A549 (cell line): ENCODE measurements around the gene BEX3. TPM values are rescaled to one million over a fixed set of nuclear protein-coding genes. Genes with fewer than 3 reads are reported as not detected.

Source experiments
- ATAC-seq, 2 experiments: fragments of 200-7000 bp in 1 of 2; fragments of >200 bp in 1 of 2; cut with Nextera tagmentation in 1 of 2; cut with Tn5 transposase in 1 of 2; 3 replicates each; pipeline versions ENCODE4 v1.8.0 to v1.9.1; 2018 to 2020; ENCODE audit warnings: mild to moderate bottlenecking in 1 of 2, moderate library complexity in 1 of 2
- CTCF ChIA-PET: fragments of 300-600 bp; sonication (Branson Sonifier 250); formaldehyde crosslinking; extraction: SDS; loops from one replicate; lab custom pipeline; 2021; ENCODE audit warnings: antibody characterized with exemption, inconsistent platforms; lab: Yijun Ruan, JAX
- POLR2A ChIA-PET: fragments of 350-600 bp; formaldehyde crosslinking; extraction: SDS; loops from one replicate; lab custom pipeline; 2021; ENCODE audit warnings: antibody characterized with exemption, inconsistent platforms; lab: Yijun Ruan, JAX
- DNase-seq, 2 experiments: peaks; one replicate each; pipeline versions ENCODE4 v3.0.0 to v3.0.0-alpha.2; 2011 to 2016; ENCODE audit warnings: low read depth in 1 of 2, low spot score in 1 of 2
- FAIRE-seq: peaks from 2 replicates; lab custom pipeline; 2011; peaks lifted over from hg19 to GRCh38; lab: Jason Lieb, UNC
- H3K27ac ChIP-seq, 2 experiments: fragments of >200 bp; sonication (Bioruptor Twin); formaldehyde crosslinking; 3 replicates each; pipeline ENCODE4 v1.5.1; 2016 to 2017
- H3K4me1 ChIP-seq: fragments of >200 bp; sonication (Bioruptor Twin); formaldehyde crosslinking; 3 replicates; pipeline ENCODE4 v1.6.1; 2016
- H3K4me2 ChIP-seq: fragments of >200 bp; sonication (Bioruptor Twin); formaldehyde crosslinking; 3 replicates; pipeline ENCODE4 v1.6.1; 2016
- H3K4me3 ChIP-seq: fragments of >200 bp; sonication (Bioruptor Twin); formaldehyde crosslinking; 3 replicates; pipeline ENCODE4 v1.5.1; 2016
- H3K9me3 ChIP-seq: fragments of >200 bp; sonication (Bioruptor Twin); formaldehyde crosslinking; 3 replicates; pipeline ENCODE4 v1.6.1; 2016
- ATOH8 ChIP-seq: fragments of 250-450 bp; sonication (Bioruptor Pico); IDR thresholded peaks from 2 replicates; pipeline ENCODE4 v1.5.0; 2020; ENCODE audit warnings: low read depth, mild to moderate bottlenecking, moderate library complexity
- CEBPB ChIP-seq, 2 experiments: fragments of >200 bp in 1 of 2; sonication (Bioruptor Twin) in 1 of 2; formaldehyde crosslinking in 1 of 2; IDR thresholded peaks; 2 replicates each; pipeline ENCODE4 v1.6.1; 2012 to 2016
- CHD2 ChIP-seq: fragments of 150-350 bp; IDR thresholded peaks from 2 replicates; pipeline ENCODE4 v1.6.1; 2014; ENCODE audit warnings: low read length; ENCODE audit not compliant: partially characterized antibody
- E2F6 ChIP-seq: IDR thresholded peaks from 2 replicates; pipeline ENCODE4 v1.6.1; 2012; ENCODE audit warnings: low read depth, borderline replicate concordance
- EHMT2 ChIP-seq: fragments of 200-600 bp; sonication (generic); IDR thresholded peaks from 2 replicates; pipeline ENCODE4 v1.6.1; 2016; ENCODE audit warnings: antibody characterized with exemption, low read depth, mild to moderate bottlenecking, moderate library complexity
- EP300 ChIP-seq, 2 experiments: fragments of >200 bp; sonication (Bioruptor Twin); formaldehyde crosslinking; IDR thresholded peaks; 2 replicates in 1 of 2; 3 replicates in 1 of 2; pipeline ENCODE4 v1.6.1; 2016 to 2017
- HEYL ChIP-seq: fragments of 250-450 bp; sonication (Bioruptor Pico); IDR thresholded peaks from 2 replicates; pipeline ENCODE4 v1.8.0; 2021; ENCODE audit warnings: mild to moderate bottlenecking, moderate library complexity
- HMGXB4 ChIP-seq: fragments of 250-450 bp; sonication (Bioruptor Pico); IDR thresholded peaks from 2 replicates; pipeline ENCODE4 v1.5.0; 2021; ENCODE audit warnings: mild to moderate bottlenecking, moderate library complexity, borderline replicate concordance
- HOXA7 ChIP-seq: fragments of 250-450 bp; sonication (Bioruptor Pico); IDR thresholded peaks from 2 replicates; pipeline ENCODE4 v1.5.0; 2020; ENCODE audit warnings: mild to moderate bottlenecking, moderate library complexity
- MYC ChIP-seq: IDR thresholded peaks from 2 replicates; pipeline ENCODE4 v1.6.1; 2012; ENCODE audit warnings: mild to moderate bottlenecking, inconsistent platforms, low read length, improper control_type of control experiment, borderline replicate concordance
- NFE2L2 ChIP-seq: fragments of 150-350 bp; conservative IDR thresholded peaks from 2 replicates; pipeline ENCODE4 v1.6.1; 2014; ENCODE audit warnings: low read length
- NPAS2 ChIP-seq: fragments of 250-450 bp; sonication (Bioruptor Pico); IDR thresholded peaks from 2 replicates; pipeline ENCODE4 v1.8.0; 2022; ENCODE audit warnings: mild to moderate bottlenecking, moderate library complexity, borderline replicate concordance
- PHF8 ChIP-seq: fragments of 200-600 bp; sonication (generic); IDR thresholded peaks from 2 replicates; pipeline ENCODE4 v1.6.1; 2016; ENCODE audit warnings: low read depth, mild to moderate bottlenecking, antibody characterized with exemption, moderate library complexity, borderline replicate concordance
- POLR2A ChIP-seq: IDR thresholded peaks from 2 replicates; pipeline ENCODE4 v1.6.1; 2012; ENCODE audit warnings: mild to moderate bottlenecking, low read length
- REST ChIP-seq: fragments of 200-600 bp; sonication (generic); IDR thresholded peaks from 2 replicates; pipeline ENCODE4 v1.6.1; 2016; ENCODE audit warnings: antibody characterized with exemption, mild to moderate bottlenecking, moderate library complexity
- SREBF2 ChIP-seq: fragments of 450-650 bp; IDR thresholded peaks from 2 replicates; pipeline ENCODE4 v1.6.1; 2014; ENCODE audit warnings: mild to moderate bottlenecking, moderate library complexity
- TFCP2L1 ChIP-seq: fragments of 250-450 bp; sonication (Bioruptor Pico); IDR thresholded peaks from 2 replicates; pipeline ENCODE4 v1.5.0; 2021; ENCODE audit warnings: mild to moderate bottlenecking
- USF2 ChIP-seq: fragments of 450-650 bp; IDR thresholded peaks from 2 replicates; pipeline ENCODE4 v1.6.1; 2014; ENCODE audit warnings: antibody characterized with exemption
- WGBS: methylation state at CpG from one replicate; pipeline ENCODE4 v1.1.6; 2017; ENCODE audit errors: missing lambda C conversion rate; 5-methylcytosine and 5-hydroxymethylcytosine counted together
- polyA plus RNA-seq, 4 experiments: library from polyadenylated mRNA; depleted of rRNA in 3 of 4; stranded (reverse); fragments of >200 nt; fragmentation: RNase III in 1 of 4; extraction: RNeasy Plus Mini Kit Qiagen cat#74134 plus additional on column Dnase treatment in 1 of 4; gene quantifications; 2 replicates in 3 of 4; 3 replicates in 1 of 4; pipeline ENCODE4 v1.2.3, GENCODE V29; 2011 to 2017
- TF ChIP-seq, protein P1 (sequence below): fragments of >200 bp; sonication (Bioruptor Twin); formaldehyde crosslinking; IDR thresholded peaks from 3 replicates; pipeline ENCODE4 v1.6.1; 2016
- TF ChIP-seq, protein P2 (sequence below): IDR thresholded peaks from 2 replicates; pipeline ENCODE4 v1.6.1; 2012

The BEX3 gene
- polyA plus RNA-seq, 2 of the 4 experiments (the other 2 are of a cell fraction) = 382 to 404 TPM

- H3K4me2 ChIP-seq = peak overlapping the region; percentile 78
- ATAC-seq = peak; percentile 31 to 56; a peak in 4 of 6 replicates
- peak overlapping the region; percentile 67 for H3K4me3 ChIP-seq
- H3K27ac ChIP-seq = peak overlapping the region; percentile 97 to 100
- no peak for TF ChIP-seq POLR2A
- peak; percentile 20 for TF ChIP-seq CHD2
- H3K4me1 ChIP-seq = peaks cover 36% of the 10 kb centered on the region
- DNase-seq = peak in 1 of 2 experiments; percentile 24
- ChIA-PET POLR2A (interaction anchor here (0.6 to 2.5 kb wide), 5 partner anchors 10 to 41 kb away, joined by 3 to 14 read pairs (median 4); partner anchors contain the start of gene TCEAL9), CTCF (interaction anchor here (1.0 to 1.1 kb wide), 2 partner anchors 34 to 51 kb away, joined by 3 read pairs; no protein-coding TSS in a partner anchor)
- 0% methylated on average over 3 of the region's 19 CpGs for WGBS
- FAIRE-seq = no peak
- H3K9me3 ChIP-seq = no peaks in the 10 kb centered on the region
Observed at GRCh38 chrX:103376979-103377324, 614 bp downstream of the BEX3 start.

DNA sequence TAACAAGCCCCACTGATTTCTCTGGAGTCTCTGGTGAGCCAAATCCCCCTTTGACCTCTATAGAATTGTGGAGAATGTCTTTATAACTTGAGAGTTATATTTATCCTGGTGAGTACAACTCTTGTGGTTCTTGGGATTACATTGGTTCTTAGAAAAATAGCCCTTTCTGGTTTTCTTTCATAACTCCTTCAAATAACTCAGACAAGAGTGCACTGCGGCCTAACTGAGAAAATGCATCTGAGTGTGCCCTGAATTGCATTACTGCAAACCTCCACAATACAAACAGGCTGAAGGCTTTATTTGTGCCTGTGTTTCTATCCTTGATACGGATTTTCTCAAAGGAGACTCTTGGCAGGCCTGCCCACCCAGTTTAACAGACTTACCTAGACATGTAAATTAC lies 2.7 kb downstream of the BEX3 start:
- no peak for FAIRE-seq
- WGBS = 89% methylated on average over 2 of the region's 2 CpGs
- ChIA-PET POLR2A (no interaction called here), CTCF (no interaction called here)
- H3K9me3 ChIP-seq = no peaks in the 10 kb centered on the region
- H3K4me3 ChIP-seq = no peak overlapping the region
- no peak for DNase-seq
- no peak overlapping the region for H3K4me2 ChIP-seq
- H3K27ac ChIP-seq = no peak overlapping the region
- ATAC-seq = no peak
- H3K4me1 ChIP-seq = peaks cover 21% of the 10 kb centered on the region
- TF ChIP-seq HMGXB4 (0 out of 2 replicates have a peak, but pooled peaks have one; percentile 24), NPAS2 (CRISPR knock-in tag) (no peak), TFCP2L1 (CRISPR knock-in tag) (no peak)

- Histone ChIP-seq H3K4me1 (peaks cover 8% of the 10 kb centered on the region; the same call in 2 of the 3 replicates), H3K4me3 (no peak overlapping the region), H3K27ac (no peak overlapping the region), H3K4me2 (no peak overlapping the region), H3K9me3 (no peaks in the 10 kb centered on the region)
- ATAC-seq (no peak), FAIRE-seq (peak; percentile 86), DNase-seq (no peak)
- 94% methylated on average over 1 of the region's 1 CpG for WGBS
- TF ChIP-seq PHF8 = no peak
- TF ChIP-seq EHMT2 = no peak
- TF ChIP-seq MYC = no peak
- no peak for TF ChIP-seq ATOH8
- no peak for TF ChIP-seq HOXA7 (CRISPR knock-in tag)
- no peak for TF ChIP-seq SREBF2
- no peak for TF ChIP-seq CEBPB (IDR thresholded peaks at IDR 0.05)
- TF ChIP-seq REST = no peak
- TF ChIP-seq USF2 = no peak
- TF ChIP-seq POLR2A = no peak
- TF ChIP-seq NFE2L2 = no peak
- TF ChIP-seq, protein P1, sequence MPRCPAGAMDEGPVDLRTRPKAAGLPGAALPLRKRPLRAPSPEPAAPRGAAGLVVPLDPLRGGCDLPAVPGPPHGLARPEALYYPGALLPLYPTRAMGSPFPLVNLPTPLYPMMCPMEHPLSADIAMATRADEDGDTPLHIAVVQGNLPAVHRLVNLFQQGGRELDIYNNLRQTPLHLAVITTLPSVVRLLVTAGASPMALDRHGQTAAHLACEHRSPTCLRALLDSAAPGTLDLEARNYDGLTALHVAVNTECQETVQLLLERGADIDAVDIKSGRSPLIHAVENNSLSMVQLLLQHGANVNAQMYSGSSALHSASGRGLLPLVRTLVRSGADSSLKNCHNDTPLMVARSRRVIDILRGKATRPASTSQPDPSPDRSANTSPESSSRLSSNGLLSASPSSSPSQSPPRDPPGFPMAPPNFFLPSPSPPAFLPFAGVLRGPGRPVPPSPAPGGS = no peak
- no peak for TF ChIP-seq HEYL
- no peak for TF ChIP-seq EP300 (IDR thresholded peaks at IDR 0.05)
- no peak for TF ChIP-seq E2F6
- TF ChIP-seq, protein P2, sequence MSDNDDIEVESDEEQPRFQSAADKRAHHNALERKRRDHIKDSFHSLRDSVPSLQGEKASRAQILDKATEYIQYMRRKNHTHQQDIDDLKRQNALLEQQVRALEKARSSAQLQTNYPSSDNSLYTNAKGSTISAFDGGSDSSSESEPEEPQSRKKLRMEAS = no peak
- ChIA-PET POLR2A (no interaction called here), CTCF (no interaction called here)
Observed at GRCh38 chrX:103382877-103383276, 6.5 kb downstream of the BEX3 start.
